Measurements from ENCODE around the gene SLC8A2.

The SLC8A2 gene

GRCh38 chr19:47469363-47469700 lies 2.4 kb downstream of the SLC8A2 start:
- Histone ChIP-seq H2AFZ (ENCODE audit: low read depth, low read length) (no peak overlapping the region), H2BK12ac (ENCODE audit: low read length in 2 of 2) (no peak overlapping the region)
- 51% methylated on average over 5 of the region's 6 CpGs for WGBS

GRCh38 chr19:47467914-47468313 lies 3.8 kb downstream of the SLC8A2 start:
- H3K4me3 ChIP-seq (ENCODE audit: insufficient read depth in 1 of 2, low read depth in 1 of 2, low read length in 2 of 2) = no peak overlapping the region
- H3K14ac ChIP-seq (ENCODE audit: low read length in 2 of 2) = no peak overlapping the region
- no peak for DNase-seq
- H4K8ac ChIP-seq (ENCODE audit: low read length) = no peak overlapping the region
- no peak overlapping the region for H2BK15ac ChIP-seq (ENCODE audit: low read depth, poor library complexity, severe bottlenecking)
- H3K18ac ChIP-seq (ENCODE audit: low read depth in 1 of 2, low read length in 2 of 2) = no peak overlapping the region
- no peak overlapping the region for H3K4ac ChIP-seq (ENCODE audit: low read depth in 1 of 2, low read length in 2 of 2)
- peaks cover 6% of the 10 kb centered on the region for H3K4me1 ChIP-seq (ENCODE audit: control insufficient read depth, insufficient read depth, low read depth, low read length)
- no peak overlapping the region for H2AK5ac ChIP-seq (ENCODE audit: low read length, severe bottlenecking)
- H3K79me1 ChIP-seq (replicated peaks; ENCODE audit: low read length, poor library complexity, severe bottlenecking) = no peaks in the 10 kb centered on the region
- WGBS = 61% methylated on average over 9 of the region's 9 CpGs
- H4K91ac ChIP-seq (ENCODE audit: low read length) = no peak overlapping the region
- no peak overlapping the region for H2BK5ac ChIP-seq (ENCODE audit: low read depth, low read length, poor library complexity, severe bottlenecking)
- H2BK12ac ChIP-seq (ENCODE audit: low read length in 2 of 2) = no peak overlapping the region
- H3K27me3 ChIP-seq (ENCODE audit: control insufficient read depth in 1 of 2, insufficient read depth in 1 of 2, low read length in 2 of 2) = peaks cover 68 to 88% of the 10 kb centered on the region in 2 experiments
- no peaks in the 10 kb centered on the region for H3K36me3 ChIP-seq (ENCODE audit: control insufficient read depth in 1 of 2, insufficient read depth in 2 of 2, low read depth in 1 of 2, low read length in 2 of 2)
- no peak overlapping the region for H3K27ac ChIP-seq (ENCODE audit: low read length, poor library complexity, severe bottlenecking)
- no peak overlapping the region for H3K4me2 ChIP-seq (ENCODE audit: low read length, poor library complexity, severe bottlenecking)
- H2AFZ ChIP-seq (ENCODE audit: low read depth, low read length) = no peak overlapping the region
- H3K23ac ChIP-seq (ENCODE audit: low read length in 2 of 2) = no peak overlapping the region
- H3K9me3 ChIP-seq (ENCODE audit: control insufficient read depth, low read length) = no peaks in the 10 kb centered on the region
- H3K9ac ChIP-seq (ENCODE audit: low read length) = no peak overlapping the region
- no peak overlapping the region for H2BK120ac ChIP-seq (ENCODE audit: low read depth, low read length)

More at GRCh38 chr19:47469363-47469700, 2.4 kb downstream of the SLC8A2 start:
- Histone ChIP-seq H3K18ac (ENCODE audit: low read depth in 1 of 2, low read length in 2 of 2) (no peak overlapping the region), H3K4me1 (ENCODE audit: control insufficient read depth, insufficient read depth, low read depth, low read length) (peaks cover 6% of the 10 kb centered on the region), H2BK15ac (ENCODE audit: low read depth, poor library complexity, severe bottlenecking) (no peak overlapping the region), H4K8ac (ENCODE audit: low read length) (no peak overlapping the region), H2BK5ac (ENCODE audit: low read depth, low read length, poor library complexity, severe bottlenecking) (no peak overlapping the region), H3K4me3 (ENCODE audit: insufficient read depth in 1 of 2, low read depth in 1 of 2, low read length in 2 of 2) (no peak overlapping the region), H3K36me3 (ENCODE audit: control insufficient read depth in 1 of 2, insufficient read depth in 2 of 2, low read depth in 1 of 2, low read length in 2 of 2) (no peaks in the 10 kb centered on the region), H2BK120ac (ENCODE audit: low read depth, low read length) (no peak overlapping the region), H4K91ac (ENCODE audit: low read length) (no peak overlapping the region), H2AK5ac (ENCODE audit: low read length, severe bottlenecking) (no peak overlapping the region), H3K79me1 (replicated peaks; ENCODE audit: low read length, poor library complexity, severe bottlenecking) (no peaks in the 10 kb centered on the region), H3K27me3 (ENCODE audit: control insufficient read depth in 1 of 2, insufficient read depth in 1 of 2, low read length in 2 of 2) (peaks cover 67 to 85% of the 10 kb centered on the region in 2 experiments), H3K4ac (ENCODE audit: low read depth in 1 of 2, low read length in 2 of 2) (no peak overlapping the region), H3K4me2 (ENCODE audit: low read length, poor library complexity, severe bottlenecking) (no peak overlapping the region), H3K14ac (ENCODE audit: low read length in 2 of 2) (no peak overlapping the region), H3K9me3 (ENCODE audit: control insufficient read depth, low read length) (no peaks in the 10 kb centered on the region), H3K9ac (ENCODE audit: low read length) (no peak overlapping the region), H3K27ac (ENCODE audit: low read length, poor library complexity, severe bottlenecking) (no peak overlapping the region), H3K23ac (ENCODE audit: low read length in 2 of 2) (no peak overlapping the region)
- no peak for DNase-seq

GRCh38 chr19:47465957-47466356 lies 5.7 kb downstream of the SLC8A2 start:
- no peak overlapping the region for H2AK5ac ChIP-seq (ENCODE audit: low read length, severe bottlenecking)

DNA sequence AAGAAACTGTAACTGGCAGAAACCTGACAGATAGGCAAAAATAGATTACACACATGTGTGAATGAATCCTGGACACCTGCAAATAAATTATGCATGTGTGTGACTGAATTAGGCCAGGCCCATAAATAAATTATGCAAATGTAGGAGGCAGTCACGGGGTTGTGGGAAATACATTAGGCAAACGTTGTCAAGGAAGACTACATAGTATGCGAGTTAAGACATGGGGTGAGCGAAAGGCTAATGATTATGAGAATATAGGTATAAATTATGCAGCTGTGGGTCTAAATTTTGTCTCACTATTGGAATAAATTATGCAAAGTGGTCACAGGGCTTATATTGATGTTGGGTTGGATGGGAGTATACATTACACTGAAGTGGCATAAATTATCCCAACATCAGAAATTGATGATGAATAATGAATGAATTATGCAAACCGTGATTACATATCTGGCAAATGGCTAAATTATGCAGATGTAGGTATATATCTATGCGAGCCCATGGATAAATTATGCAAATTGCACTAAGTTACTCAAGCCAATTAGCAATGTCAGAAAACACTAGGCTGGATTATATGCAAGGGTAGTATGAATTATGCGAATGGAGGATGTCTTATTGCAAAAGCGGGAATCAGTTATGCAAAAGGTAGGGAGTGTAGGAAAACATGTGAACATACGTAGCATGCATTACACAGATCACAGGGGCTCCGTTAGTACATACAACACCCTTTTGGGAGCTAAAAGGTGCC lies 6.8 kb downstream of the SLC8A2 start:
- Histone ChIP-seq H2BK12ac (ENCODE audit: low read length in 2 of 2) (no peak overlapping the region), H3K27ac (ENCODE audit: low read length, poor library complexity, severe bottlenecking) (no peak overlapping the region), H3K79me1 (replicated peaks; ENCODE audit: low read length, poor library complexity, severe bottlenecking) (no peaks in the 10 kb centered on the region), H4K8ac (ENCODE audit: low read length) (no peak overlapping the region), H3K9me3 (ENCODE audit: control insufficient read depth, low read length) (no peaks in the 10 kb centered on the region), H3K18ac (ENCODE audit: low read depth in 1 of 2, low read length in 2 of 2) (no peak overlapping the region), H2BK5ac (ENCODE audit: low read depth, low read length, poor library complexity, severe bottlenecking) (no peak overlapping the region), H2AK5ac (ENCODE audit: low read length, severe bottlenecking) (no peak overlapping the region), H3K4ac (ENCODE audit: low read depth in 1 of 2, low read length in 2 of 2) (no peak overlapping the region), H3K4me1 (ENCODE audit: control insufficient read depth, insufficient read depth, low read depth, low read length) (no peaks in the 10 kb centered on the region), H3K4me2 (ENCODE audit: low read length, poor library complexity, severe bottlenecking) (no peak overlapping the region), H2AFZ (ENCODE audit: low read depth, low read length) (no peak overlapping the region), H3K14ac (ENCODE audit: low read length in 2 of 2) (no peak overlapping the region), H3K36me3 (ENCODE audit: control insufficient read depth in 1 of 2, insufficient read depth in 2 of 2, low read depth in 1 of 2, low read length in 2 of 2) (no peaks in the 10 kb centered on the region), H3K9ac (ENCODE audit: low read length) (no peak overlapping the region), H2BK15ac (ENCODE audit: low read depth, poor library complexity, severe bottlenecking) (no peak overlapping the region), H3K27me3 (ENCODE audit: control insufficient read depth in 1 of 2, insufficient read depth in 1 of 2, low read length in 2 of 2) (peaks cover 53 to 77% of the 10 kb centered on the region in 2 experiments), H4K91ac (ENCODE audit: low read length) (no peak overlapping the region), H2BK120ac (ENCODE audit: low read depth, low read length) (no peak overlapping the region), H3K4me3 (ENCODE audit: insufficient read depth in 1 of 2, low read depth in 1 of 2, low read length in 2 of 2) (no peak overlapping the region), H3K23ac (ENCODE audit: low read length in 2 of 2) (no peak overlapping the region)
- DNase-seq = no peak
- 77% methylated on average over 10 of the region's 10 CpGs for WGBS

More at GRCh38 chr19:47465957-47466356, 5.7 kb downstream of the SLC8A2 start:
- Histone ChIP-seq H2BK15ac (ENCODE audit: low read depth, poor library complexity, severe bottlenecking) (no peak overlapping the region), H3K9ac (ENCODE audit: low read length) (no peak overlapping the region), H2BK120ac (ENCODE audit: low read depth, low read length) (no peak overlapping the region), H3K9me3 (ENCODE audit: control insufficient read depth, low read length) (no peaks in the 10 kb centered on the region), H3K79me1 (replicated peaks; ENCODE audit: low read length, poor library complexity, severe bottlenecking) (no peaks in the 10 kb centered on the region), H4K8ac (ENCODE audit: low read length) (no peak overlapping the region), H3K18ac (ENCODE audit: low read depth in 1 of 2, low read length in 2 of 2) (no peak overlapping the region), H3K14ac (ENCODE audit: low read length in 2 of 2) (no peak overlapping the region), H3K4me1 (ENCODE audit: control insufficient read depth, insufficient read depth, low read depth, low read length) (no peaks in the 10 kb centered on the region), H3K4me3 (ENCODE audit: insufficient read depth in 1 of 2, low read depth in 1 of 2, low read length in 2 of 2) (no peak overlapping the region), H3K36me3 (ENCODE audit: control insufficient read depth in 1 of 2, insufficient read depth in 2 of 2, low read depth in 1 of 2, low read length in 2 of 2) (no peaks in the 10 kb centered on the region), H2BK5ac (ENCODE audit: low read depth, low read length, poor library complexity, severe bottlenecking) (no peak overlapping the region), H3K27me3 (ENCODE audit: control insufficient read depth in 1 of 2, insufficient read depth in 1 of 2, low read length in 2 of 2) (peaks cover 60 to 80% of the 10 kb centered on the region in 2 experiments), H3K27ac (ENCODE audit: low read length, poor library complexity, severe bottlenecking) (no peak overlapping the region), H3K4ac (ENCODE audit: low read depth in 1 of 2, low read length in 2 of 2) (no peak overlapping the region), H2AFZ (ENCODE audit: low read depth, low read length) (no peak overlapping the region), H4K91ac (ENCODE audit: low read length) (no peak overlapping the region), H2BK12ac (ENCODE audit: low read length in 2 of 2) (no peak overlapping the region), H3K23ac (ENCODE audit: low read length in 2 of 2) (no peak overlapping the region), H3K4me2 (ENCODE audit: low read length, poor library complexity, severe bottlenecking) (no peak overlapping the region)
- DNase-seq = no peak
- 88% methylated on average over 27 of the region's 27 CpGs for WGBS
